GM18505 (cell line): ENCODE measurements around the gene ARHGEF7.

Experiments used
- ATAC-seq: cut with Tn5 transposase; IDR thresholded peaks from one replicate; pipeline ENCODE4 v1.9.1; 2021; ENCODE audit not compliant: unreplicated experiment
- POLR2A ChIP-seq: IDR thresholded peaks from 4 replicates; pipeline ENCODE4 v1.6.1; 2011; ENCODE audit warnings: borderline replicate concordance; ENCODE audit not compliant: insufficient read depth, insufficient read length; ENCODE audit errors: extremely low read depth

The ARHGEF7 gene

DNA sequence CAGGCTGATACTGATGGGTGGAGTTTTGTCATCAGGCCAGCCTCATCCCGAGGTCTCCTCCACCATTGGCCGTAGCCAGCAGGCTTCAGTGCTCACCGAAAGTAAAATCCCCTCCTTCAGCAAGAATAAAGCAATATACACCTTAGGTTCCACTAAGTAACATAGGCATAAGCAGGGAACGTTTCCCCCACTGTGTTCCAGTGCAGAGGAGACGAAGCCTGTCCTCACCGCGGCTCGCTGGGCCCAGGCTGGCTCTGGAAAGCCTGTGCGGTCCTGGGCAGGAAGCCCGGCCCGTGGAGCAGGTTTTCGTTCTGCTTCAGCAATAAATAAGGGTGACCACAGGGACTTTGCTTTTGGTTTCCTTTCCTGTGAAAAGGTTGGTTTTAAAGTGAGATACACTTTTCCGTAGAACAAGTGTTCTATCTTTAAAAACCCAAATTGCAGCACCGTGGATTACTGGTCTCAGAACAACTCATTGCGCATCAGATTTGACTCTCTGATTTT is 189.0 kb downstream of the ARHGEF7 start:
- ATAC-seq = peak; percentile 90

DNA sequence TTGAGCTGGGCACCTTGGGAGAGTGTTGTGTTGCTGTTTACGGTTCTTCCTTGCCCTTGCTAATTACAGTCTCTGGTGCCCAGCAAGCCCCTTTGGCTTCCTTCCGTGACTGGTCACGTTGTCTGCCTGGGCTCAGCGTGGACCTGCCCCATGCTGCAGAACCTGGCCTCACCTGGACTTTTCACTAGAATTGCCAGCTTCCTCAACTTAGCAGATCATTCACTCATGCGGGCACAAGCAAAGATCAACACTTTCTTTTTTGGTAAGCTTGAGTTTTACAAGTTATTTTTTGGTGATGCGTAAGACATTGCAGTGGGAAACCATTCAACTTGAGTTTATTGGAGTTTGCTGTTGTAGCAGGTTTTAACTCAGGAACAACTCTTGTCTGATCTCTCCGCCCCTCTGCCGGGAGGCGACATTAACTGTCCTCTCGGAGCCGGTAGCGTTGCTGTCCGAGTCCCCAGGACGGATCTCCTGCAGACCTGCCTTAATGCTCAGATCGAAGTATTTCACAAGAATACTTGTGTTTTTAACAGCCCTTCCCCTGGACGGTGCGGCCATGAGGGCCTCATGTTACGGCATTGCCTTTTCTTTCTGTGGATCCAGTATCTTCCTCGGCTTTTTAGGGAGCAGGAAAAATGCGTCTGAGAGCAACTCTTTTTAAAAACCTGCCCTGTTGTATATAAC is 189.6 kb downstream of the ARHGEF7 start:
- no peak for ATAC-seq
- TF ChIP-seq POLR2A = no peak

More for the DNA sequence above, 189.0 kb downstream of the ARHGEF7 start:
- no peak for TF ChIP-seq POLR2A

DNA sequence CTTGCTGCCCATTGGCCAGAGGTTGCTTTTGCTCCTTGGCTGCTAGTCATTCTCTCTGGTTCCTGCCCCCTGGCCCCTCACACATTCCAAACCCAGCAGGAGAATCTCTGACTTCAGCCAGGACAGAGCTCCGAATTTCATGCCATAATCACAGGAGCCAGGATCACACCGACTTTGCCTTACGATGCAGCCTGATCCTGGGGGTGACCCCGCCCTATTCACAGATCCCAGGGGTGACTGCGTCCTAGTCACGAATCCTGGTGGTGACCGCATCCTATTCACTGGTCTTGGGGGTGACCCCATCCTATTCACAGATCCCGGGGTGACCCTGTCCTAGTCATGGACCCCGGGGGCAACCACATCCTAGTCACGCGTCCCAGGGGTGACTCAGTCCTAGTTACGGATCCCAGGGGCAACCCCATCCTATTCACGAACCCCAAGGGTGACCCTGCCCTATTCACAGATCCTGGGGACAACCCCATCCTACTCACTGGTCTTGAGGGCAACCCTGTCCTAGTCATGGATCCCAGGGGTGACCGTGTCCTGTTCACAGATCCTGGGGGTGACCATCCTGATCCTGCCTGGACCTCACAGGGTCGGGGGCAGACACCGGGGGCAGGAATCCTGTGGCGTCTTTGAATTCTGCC is 198.0 kb downstream of the ARHGEF7 start:
- TF ChIP-seq POLR2A = no peak
- ATAC-seq = no peak

DNA sequence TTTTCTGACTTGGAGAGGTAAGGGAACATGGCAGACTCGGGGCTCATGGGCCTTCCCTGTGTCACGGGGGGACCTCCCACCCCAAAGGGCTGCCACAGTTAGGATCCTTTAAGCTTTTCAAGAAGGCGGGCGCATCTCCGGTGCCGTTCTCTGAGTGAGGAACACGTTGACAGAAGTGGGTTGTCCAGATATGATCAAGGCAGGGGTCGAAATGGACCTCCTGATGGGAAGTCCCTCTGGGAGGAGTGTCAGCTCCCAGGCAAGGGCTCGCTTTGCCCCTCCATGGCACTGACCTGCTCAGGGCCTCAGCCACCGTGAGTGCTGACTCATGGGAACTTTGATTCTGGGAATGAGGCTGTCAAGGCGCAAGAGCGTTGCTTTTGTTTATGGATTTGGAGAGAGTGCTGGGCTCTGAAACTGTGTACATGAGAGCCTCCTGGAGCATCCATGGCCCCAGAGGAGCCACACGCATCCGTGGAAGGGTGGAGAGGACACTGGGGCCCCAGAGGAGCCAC is 198.9 kb downstream of the ARHGEF7 start:
- no peak for ATAC-seq
- TF ChIP-seq POLR2A = no peak

DNA sequence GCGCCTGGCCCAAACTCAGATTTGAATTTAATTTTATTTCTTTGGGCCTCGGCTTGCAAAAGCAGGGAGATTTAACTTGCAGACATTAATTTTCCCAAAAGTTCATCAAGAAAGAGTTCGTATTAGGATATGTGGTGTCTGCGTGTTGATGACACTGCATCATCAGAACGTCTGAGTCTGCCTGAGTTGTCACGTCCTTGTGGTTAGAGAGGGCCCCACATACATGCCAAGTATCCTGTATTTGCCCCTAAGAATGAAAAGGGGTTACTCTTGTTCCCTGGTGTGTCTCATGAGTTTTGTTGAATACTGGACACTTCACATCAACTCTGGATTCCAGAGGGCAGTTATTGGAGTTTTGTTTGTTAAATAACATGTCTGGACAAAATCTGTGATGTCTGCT is 199.7 kb downstream of the ARHGEF7 start:
- ATAC-seq = no peak
- TF ChIP-seq POLR2A = no peak

DNA sequence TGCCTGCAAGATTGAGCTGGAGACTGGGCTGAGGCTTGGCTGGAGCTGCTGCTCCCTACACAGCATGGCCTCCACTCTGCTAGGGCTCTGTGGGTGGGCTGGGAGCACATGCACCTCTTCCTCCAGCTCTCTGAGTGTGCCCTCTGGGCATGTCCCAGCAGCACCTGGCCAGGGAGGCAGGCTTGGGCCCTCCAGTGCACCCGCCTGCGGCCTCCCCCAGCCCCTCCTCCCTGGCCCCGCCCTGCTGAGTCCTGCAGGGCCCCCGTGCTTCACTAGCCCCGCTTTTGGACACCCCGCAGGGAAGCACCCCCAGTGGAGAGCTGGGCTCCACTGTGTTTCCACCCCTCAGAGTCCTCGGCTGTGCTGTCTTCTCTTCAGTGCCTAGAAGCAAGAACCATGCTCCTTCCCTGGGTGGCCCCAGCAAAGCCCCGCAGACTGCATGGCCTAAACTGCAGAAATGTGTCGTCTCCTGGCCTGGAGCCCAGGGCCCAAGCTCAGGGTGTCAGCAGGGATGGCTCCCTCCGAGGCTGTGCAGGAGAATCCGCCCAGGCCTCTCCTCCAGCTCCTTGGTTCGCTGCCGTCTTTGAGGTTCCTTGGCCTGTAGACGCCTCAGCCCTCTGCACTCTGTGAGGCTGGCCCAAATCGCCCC is 200.4 kb downstream of the ARHGEF7 start:
- no peak for TF ChIP-seq POLR2A
- no peak for ATAC-seq

DNA sequence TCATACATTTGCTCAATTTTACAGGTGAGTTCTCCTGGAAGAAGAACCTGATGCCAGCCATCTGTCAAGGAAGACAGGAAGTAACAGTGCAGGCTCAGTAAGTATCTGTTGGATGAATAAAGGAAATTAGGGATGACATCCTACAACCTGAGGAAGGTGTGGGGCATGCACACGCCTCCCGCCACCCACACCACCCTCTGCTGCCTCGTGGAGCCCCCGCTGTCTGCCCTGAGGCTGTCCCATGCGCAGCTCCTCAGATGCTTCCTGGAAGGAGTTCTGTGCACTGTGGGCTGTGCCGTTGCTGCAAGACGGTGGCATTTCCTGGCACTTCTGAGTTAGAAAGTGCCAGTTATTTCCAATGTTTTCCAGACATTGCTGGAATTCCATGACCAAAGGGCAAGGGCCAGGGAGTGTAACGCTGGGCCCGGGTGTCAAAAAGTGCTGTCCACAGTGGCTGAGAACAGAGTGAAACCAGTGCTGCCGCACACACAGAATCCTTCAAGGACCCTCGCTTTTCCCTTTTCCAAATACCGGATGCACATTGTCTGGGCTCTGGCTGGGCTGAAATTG is 201.1 kb downstream of the ARHGEF7 start:
- no peak for TF ChIP-seq POLR2A
- no peak for ATAC-seq

DNA sequence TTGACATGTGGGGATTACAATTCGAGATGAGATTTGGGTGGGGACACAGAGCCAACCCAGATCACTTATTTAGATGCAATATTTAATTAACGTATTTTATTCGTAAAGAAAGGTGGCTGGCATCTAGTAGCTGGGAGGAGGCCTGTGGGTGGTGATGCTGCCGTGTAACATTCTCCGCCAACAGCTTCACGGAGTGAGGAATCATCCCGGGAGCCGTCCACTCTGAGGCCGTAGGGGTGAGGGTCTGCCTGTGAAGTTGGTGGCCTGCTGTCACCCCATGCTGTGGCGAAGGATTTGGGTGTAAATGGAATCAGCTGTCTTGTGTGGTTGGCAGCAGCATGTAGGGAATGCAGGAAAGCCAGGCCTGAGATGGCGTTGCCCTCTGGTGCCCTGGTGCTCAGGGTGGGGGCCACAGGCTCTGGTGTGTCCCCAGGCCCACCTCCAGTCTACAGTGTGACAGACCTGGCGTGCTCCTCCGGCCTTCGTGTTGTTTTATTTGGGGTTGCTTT is 202.0 kb downstream of the ARHGEF7 start:
- TF ChIP-seq POLR2A = no peak
- no peak for ATAC-seq

DNA sequence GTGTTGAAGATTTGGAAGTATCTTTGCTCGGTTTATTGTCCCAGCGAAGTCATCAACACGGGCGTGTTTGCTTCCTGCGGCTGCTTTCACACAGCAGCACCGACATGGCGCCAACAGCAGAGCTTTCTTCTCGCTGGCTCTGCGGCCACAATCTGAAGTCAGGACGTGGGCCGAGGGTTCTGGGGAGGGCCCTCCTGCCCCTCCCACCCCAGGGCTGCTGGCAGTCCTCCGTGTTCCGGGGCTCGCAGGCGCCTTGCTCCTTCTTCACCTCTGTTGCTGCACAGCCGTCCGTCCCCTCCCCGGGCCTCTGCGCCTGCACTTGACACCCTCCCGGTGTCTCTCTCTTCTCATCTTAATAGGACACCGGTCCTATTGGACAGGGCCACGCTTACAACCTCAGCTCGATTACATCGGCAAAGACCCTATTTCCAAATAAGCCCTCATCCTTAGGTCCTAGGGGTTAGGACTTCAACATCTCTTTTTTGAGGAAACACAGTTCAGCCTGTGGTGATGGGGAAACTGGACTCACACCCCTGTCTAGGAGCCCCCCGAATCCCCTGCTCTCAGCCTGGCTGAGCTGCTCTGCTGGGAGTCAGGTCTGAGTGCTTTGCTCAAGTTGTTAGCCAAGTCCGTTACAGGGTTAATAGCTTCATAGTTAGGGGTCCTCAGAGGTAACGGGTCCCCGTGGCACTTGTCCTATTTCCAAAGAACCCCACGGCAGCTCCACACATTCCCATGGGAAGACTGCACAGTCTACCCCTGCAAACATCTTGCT is 202.6 kb downstream of the ARHGEF7 start:
- TF ChIP-seq POLR2A = no peak
- ATAC-seq = no peak

DNA sequence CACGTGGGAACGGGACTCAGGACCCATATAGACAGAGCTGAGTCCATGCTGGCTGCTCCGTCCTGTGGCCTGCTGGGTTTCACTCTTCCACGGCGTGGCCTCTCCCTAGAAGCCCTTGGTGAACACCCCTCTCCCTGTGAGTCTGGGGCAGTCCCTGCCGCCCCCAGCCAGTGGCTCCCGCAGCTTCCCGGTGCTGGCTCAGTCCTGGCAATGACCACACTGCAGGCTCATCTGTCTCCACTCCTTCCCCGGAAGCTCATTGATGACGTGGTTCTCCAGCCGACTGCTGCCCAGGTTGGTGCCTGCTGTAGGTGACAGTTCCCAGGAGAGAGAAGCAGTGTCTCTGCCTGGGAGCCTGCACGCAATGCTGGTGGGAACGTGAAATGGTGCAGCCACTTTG is 203.3 kb downstream of the ARHGEF7 start:
- TF ChIP-seq POLR2A = no peak

DNA sequence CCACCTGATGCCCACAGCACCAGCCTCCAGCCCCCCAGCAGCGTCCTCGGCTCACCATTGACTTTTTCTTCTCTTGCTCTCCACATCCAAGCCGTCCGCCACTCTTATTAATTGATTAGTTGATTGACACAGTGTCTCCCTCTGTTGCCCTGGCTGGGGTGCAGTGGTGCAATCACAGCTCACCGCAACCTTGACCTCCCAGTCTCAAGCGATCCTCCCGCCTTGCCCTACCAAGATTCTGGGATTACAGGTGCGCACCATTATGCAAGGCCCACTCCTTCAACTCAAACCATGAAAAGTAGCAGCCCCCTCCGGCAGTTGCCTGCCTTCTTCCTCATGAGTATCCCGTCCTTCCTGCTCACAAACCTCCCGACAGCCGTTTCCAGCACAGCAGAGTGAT is 204.4 kb downstream of the ARHGEF7 start:
- no peak for ATAC-seq
- TF ChIP-seq POLR2A = no peak

More for the DNA sequence above, 203.3 kb downstream of the ARHGEF7 start:
- ATAC-seq = no peak
